H1 (cell line): Measurements from ENCODE around the gene RELL1.

Experiments
- CEBPB ChIP-seq: IDR thresholded peaks from 2 replicates; pipeline ENCODE4 v1.6.1; 2012; ENCODE audit warnings: low read depth, low read length
- FOSL1 ChIP-seq: IDR thresholded peaks from 2 replicates; pipeline ENCODE4 v1.6.1; 2011; ENCODE audit warnings: mild to moderate bottlenecking, low read depth, low read length, moderate library complexity; ENCODE audit not compliant: insufficient read depth
- JUND ChIP-seq: IDR thresholded peaks from 2 replicates; pipeline ENCODE4 v1.6.1; 2011; ENCODE audit warnings: mild to moderate bottlenecking, improper control_type of control experiment, low read length
- RFX5 ChIP-seq: IDR thresholded peaks from 2 replicates; pipeline ENCODE4 v1.6.1; 2011; ENCODE audit warnings: low read depth, low read length, improper control_type of control experiment, borderline replicate concordance
- SP2 ChIP-seq: IDR thresholded peaks from 2 replicates; pipeline ENCODE4 v1.6.1; 2012; ENCODE audit warnings: mild to moderate bottlenecking, low read length, inconsistent platforms
- ZNF274 ChIP-seq: IDR thresholded peaks from 2 replicates; pipeline ENCODE4 v1.7.0; 2012; ENCODE audit warnings: low read length, borderline replicate concordance; ENCODE audit errors: extremely low read depth
- TF ChIP-seq, protein P1 (sequence below), 3 experiments: IDR thresholded peaks; 1 replicate in 2 of 3; 2 replicates in 1 of 3; pipeline versions ENCODE4 v1.5.1 to v1.6.1; 2011; ENCODE audit warnings: low read length in 3 of 3, mild to moderate bottlenecking in 3 of 3, inconsistent platforms in 2 of 3, low read depth in 1 of 3, moderate library complexity in 1 of 3; ENCODE audit not compliant: insufficient read depth in 1 of 3; ENCODE audit errors: control extremely low read depth in 1 of 3
- TF ChIP-seq, protein P2 (sequence below): IDR thresholded peaks from 2 replicates; pipeline ENCODE4 v1.6.1; 2011; ENCODE audit warnings: low read depth, mild to moderate bottlenecking, low read length; ENCODE audit not compliant: insufficient read depth

DNA sequence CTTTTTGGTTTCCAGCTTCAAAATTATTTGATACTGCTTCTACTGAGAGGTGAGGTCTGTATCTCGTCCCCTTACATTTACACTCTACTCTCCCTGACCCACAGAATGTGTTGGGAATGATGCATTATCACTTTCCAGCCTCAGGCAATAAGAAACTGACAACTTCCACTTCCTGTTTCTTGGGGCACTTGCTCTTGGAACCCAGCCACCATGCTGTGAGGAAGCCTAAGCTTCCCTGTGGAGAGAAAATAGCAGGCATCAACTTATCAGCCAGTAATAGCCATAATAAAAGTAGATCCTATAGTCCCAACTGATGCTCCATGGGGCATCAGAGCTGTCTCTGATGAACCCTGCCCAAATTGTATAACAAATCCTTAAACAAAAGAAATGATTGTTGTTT is 32.6 kb downstream of the RELL1 start:
- TF ChIP-seq CEBPB (no peak), JUND (no peak), RFX5 (no peak), ZNF274 (no peak), SP2 (no peak), FOSL1 (no peak)
- TF ChIP-seq, protein P1, sequence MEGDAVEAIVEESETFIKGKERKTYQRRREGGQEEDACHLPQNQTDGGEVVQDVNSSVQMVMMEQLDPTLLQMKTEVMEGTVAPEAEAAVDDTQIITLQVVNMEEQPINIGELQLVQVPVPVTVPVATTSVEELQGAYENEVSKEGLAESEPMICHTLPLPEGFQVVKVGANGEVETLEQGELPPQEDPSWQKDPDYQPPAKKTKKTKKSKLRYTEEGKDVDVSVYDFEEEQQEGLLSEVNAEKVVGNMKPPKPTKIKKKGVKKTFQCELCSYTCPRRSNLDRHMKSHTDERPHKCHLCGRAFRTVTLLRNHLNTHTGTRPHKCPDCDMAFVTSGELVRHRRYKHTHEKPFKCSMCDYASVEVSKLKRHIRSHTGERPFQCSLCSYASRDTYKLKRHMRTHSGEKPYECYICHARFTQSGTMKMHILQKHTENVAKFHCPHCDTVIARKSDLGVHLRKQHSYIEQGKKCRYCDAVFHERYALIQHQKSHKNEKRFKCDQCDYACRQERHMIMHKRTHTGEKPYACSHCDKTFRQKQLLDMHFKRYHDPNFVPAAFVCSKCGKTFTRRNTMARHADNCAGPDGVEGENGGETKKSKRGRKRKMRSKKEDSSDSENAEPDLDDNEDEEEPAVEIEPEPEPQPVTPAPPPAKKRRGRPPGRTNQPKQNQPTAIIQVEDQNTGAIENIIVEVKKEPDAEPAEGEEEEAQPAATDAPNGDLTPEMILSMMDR (IDR thresholded peaks at IDR 0.05; ENCODE audit: control extremely low read depth in 1 of 3, insufficient read depth in 1 of 3, low read depth in 1 of 3, low read length in 3 of 3), result no peak
- TF ChIP-seq, protein P2, sequence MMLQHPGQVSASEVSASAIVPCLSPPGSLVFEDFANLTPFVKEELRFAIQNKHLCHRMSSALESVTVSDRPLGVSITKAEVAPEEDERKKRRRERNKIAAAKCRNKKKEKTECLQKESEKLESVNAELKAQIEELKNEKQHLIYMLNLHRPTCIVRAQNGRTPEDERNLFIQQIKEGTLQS, result no peak
